GM23338 (cell line): ENCODE data around the gene THAP8. TPM values are rescaled to one million over a fixed set of nuclear protein-coding genes. Genes with fewer than 3 reads are reported as not detected.
"Not testable (repeated sequence)": the region's sequence is repeated elsewhere in the genome, so short reads cannot be mapped to it uniquely, and the experiment has no call there.

ENCODE experiments used
- ATAC-seq: fragments of 200-7000 bp; cut with Tn5 transposase; 3 replicates; pipeline ENCODE4 v1.9.1; 2020
- DNase-seq: peaks from one replicate; pipeline ENCODE4 v3.0.0-alpha.2; 2015; ENCODE audit warnings: low spot score
- H2AFZ ChIP-seq: fragments of 200-600 bp; sonication (generic); 2 replicates; pipeline ENCODE4 v1.8.0; 2016; ENCODE audit warnings: antibody characterized with exemption, mild to moderate bottlenecking, moderate library complexity
- H3F3A ChIP-seq: fragments of 200-600 bp; sonication (generic); replicated peaks from 2 replicates; pipeline ENCODE4 v1.8.0; 2017; ENCODE audit warnings: antibody characterized with exemption, mixed run types, low read depth
- H3K27ac ChIP-seq: fragments of 200-600 bp; sonication (generic); 2 replicates; pipeline ENCODE4 v1.6.1; 2016; ENCODE audit warnings: low read depth
- H3K27me3 ChIP-seq: fragments of 200-600 bp; sonication (generic); 2 replicates; pipeline ENCODE4 v1.8.0; 2016; ENCODE audit warnings: mild to moderate bottlenecking, mixed run types, moderate library complexity; ENCODE audit not compliant: insufficient read depth
- H3K36me3 ChIP-seq: fragments of 200-600 bp; sonication (generic); 2 replicates; pipeline ENCODE4 v1.8.0; 2016; ENCODE audit warnings: mild to moderate bottlenecking; ENCODE audit not compliant: insufficient read depth
- H3K4me1 ChIP-seq: fragments of 200-600 bp; sonication (generic); 2 replicates; pipeline ENCODE4 v1.8.0; 2016; ENCODE audit warnings: mild to moderate bottlenecking, moderate library complexity; ENCODE audit not compliant: insufficient read depth
- H3K4me2 ChIP-seq: fragments of 200-600 bp; sonication (generic); 2 replicates; pipeline ENCODE4 v1.7.1; 2017; ENCODE audit warnings: mixed run types
- H3K4me3 ChIP-seq: fragments of 200-600 bp; sonication (generic); 2 replicates; pipeline ENCODE4 v1.6.1; 2016; ENCODE audit warnings: mixed run types
- H3K79me2 ChIP-seq: fragments of 200-600 bp; sonication (generic); replicated peaks from 2 replicates; pipeline ENCODE4 v1.8.0; 2017; ENCODE audit warnings: mild to moderate bottlenecking; ENCODE audit not compliant: insufficient read depth
- H3K9me2 ChIP-seq: fragments of 200-600 bp; sonication (generic); 2 replicates; pipeline ENCODE4 v1.8.0; 2017; ENCODE audit not compliant: insufficient read depth
- H4K20me1 ChIP-seq: fragments of 200-600 bp; sonication (generic); replicated peaks from 2 replicates; pipeline ENCODE4 v1.8.0; 2017; ENCODE audit warnings: mild to moderate bottlenecking; ENCODE audit not compliant: insufficient read depth
- H3K27ac Mint-ChIP-seq: 2 replicates; pipeline ENCODE4 v1.8.0; 2020; ENCODE audit warnings: inconsistent platforms, mild to moderate bottlenecking, moderate library complexity, mixed read lengths
- H3K27me3 Mint-ChIP-seq: 3 replicates; pipeline ENCODE4 v1.8.0; 2022; ENCODE audit warnings: low read depth, mild to moderate bottlenecking, moderate library complexity, mixed read lengths, inconsistent platforms; ENCODE audit not compliant: insufficient read depth, poor library complexity
- H3K36me3 Mint-ChIP-seq: 3 replicates; pipeline ENCODE4 v1.8.0; 2021; ENCODE audit warnings: low read depth, mild to moderate bottlenecking, inconsistent platforms, moderate library complexity, mixed read lengths
- H3K4me1 Mint-ChIP-seq: 3 replicates; pipeline ENCODE4 v1.8.0; 2020; ENCODE audit warnings: mild to moderate bottlenecking, inconsistent platforms, mixed read lengths
- H3K4me3 Mint-ChIP-seq: 3 replicates; pipeline ENCODE4 v1.8.0; 2021; ENCODE audit warnings: moderate library complexity, mild to moderate bottlenecking, inconsistent platforms, mixed read lengths
- H3K9me3 Mint-ChIP-seq: 3 replicates; pipeline ENCODE4 v1.8.0; 2020; ENCODE audit warnings: moderate library complexity, mild to moderate bottlenecking, inconsistent platforms, mixed read lengths
- CREB1 ChIP-seq: fragments of 250-450 bp; sonication (Bioruptor Pico); IDR thresholded peaks from 2 replicates; pipeline ENCODE4 v1.5.0; 2020; ENCODE audit warnings: low read depth, mild to moderate bottlenecking, moderate library complexity
- EZH2 ChIP-seq: fragments of 200-600 bp; sonication (generic); IDR thresholded peaks from one replicate; pipeline ENCODE4 v1.8.0; 2017; ENCODE audit warnings: antibody characterized with exemption, mild to moderate bottlenecking, low read depth; ENCODE audit not compliant: unreplicated experiment
- JUNB ChIP-seq: IDR thresholded peaks from one replicate; pipeline ENCODE4 v1.6.1; 2016; ENCODE audit warnings: antibody characterized with exemption; ENCODE audit not compliant: unreplicated experiment
- NANOG ChIP-seq: IDR thresholded peaks from 2 replicates; pipeline ENCODE4 v1.6.1; 2016; ENCODE audit warnings: antibody characterized with exemption, borderline replicate concordance
- POLR2AphosphoS5 ChIP-seq: IDR thresholded peaks from 2 replicates; pipeline ENCODE4 v1.6.1; 2016; ENCODE audit warnings: antibody characterized with exemption, low read depth
- STAT1 ChIP-seq: IDR thresholded peaks from one replicate; pipeline ENCODE4 v1.6.1; 2016; ENCODE audit warnings: antibody characterized with exemption; ENCODE audit not compliant: unreplicated experiment
- ZNF114 ChIP-seq: fragments of 250-450 bp; sonication (Bioruptor Pico); IDR thresholded peaks from 2 replicates; pipeline ENCODE4 v1.5.0; 2020; ENCODE audit warnings: mild to moderate bottlenecking, moderate library complexity
- ZNF331 ChIP-seq: fragments of 250-450 bp; sonication (Bioruptor Pico); IDR thresholded peaks from 2 replicates; pipeline ENCODE4 v1.5.0; 2020; ENCODE audit warnings: low read depth, mild to moderate bottlenecking, moderate library complexity
- ZNF462 ChIP-seq: fragments of 250-450 bp; sonication (Bioruptor Pico); IDR thresholded peaks from 2 replicates; pipeline ENCODE4 v1.5.0; 2020; ENCODE audit warnings: mild to moderate bottlenecking, moderate library complexity
- polyA plus RNA-seq: library from polyadenylated mRNA; unstranded; fragments of >200 nt; fragmentation: Nextera tagmentation; extraction: Ambion mirVana; gene quantifications from 2 replicates; pipeline ENCODE4 v1.2.1, GENCODE V29; 2016
- total RNA-seq: library from RNA; depleted of rRNA; stranded (reverse); fragments of >200 nt; shearing (Covaris generic); gene quantifications from 2 replicates; pipeline ENCODE4 v1.2.3, GENCODE V29; 2014

The THAP8 gene
- total and polyA plus RNA-seq, 2 experiments from 2014 or later: 12.7 to 13.7 TPM

DNA sequence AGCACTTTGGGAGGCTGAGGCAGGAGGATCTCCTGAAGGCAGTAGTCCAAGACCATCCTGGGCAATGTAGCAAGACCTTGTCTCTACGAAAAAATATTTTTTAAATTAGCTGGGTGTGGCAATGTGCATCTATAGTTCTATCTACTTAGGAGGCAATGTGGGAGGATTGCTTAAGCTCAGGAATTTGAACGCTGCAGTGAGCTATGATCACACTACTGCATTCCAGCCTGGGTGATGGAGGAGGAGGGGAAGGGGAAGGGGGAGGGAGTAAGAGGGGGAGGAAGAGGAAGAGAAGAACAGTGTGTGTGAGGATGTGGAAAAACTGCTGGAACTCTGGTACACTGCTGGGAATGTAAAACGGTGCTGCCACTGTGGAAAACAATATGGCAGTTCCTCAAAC lies 12.3 kb downstream of the THAP8 start:
- H3K9me2 ChIP-seq: 0 out of 2 replicates have a peak, but pooled peaks cover 2% of the 10 kb centered on the region
- H3K27me3 Mint-ChIP-seq: peaks cover 5% of the 10 kb centered on the region
- no peak for TF ChIP-seq ZNF114 (CRISPR knock-in tag)
- TF ChIP-seq CREB1 (CRISPR knock-in tag): no peak
- no peak for TF ChIP-seq EZH2
- TF ChIP-seq STAT1: no peak
- TF ChIP-seq POLR2AphosphoS5: no peak
- no peak for TF ChIP-seq NANOG
- TF ChIP-seq JUNB: no peak
- TF ChIP-seq ZNF462 (CRISPR knock-in tag): no peak
- TF ChIP-seq ZNF331 (CRISPR knock-in tag): no peak
- ATAC-seq (peak; percentile 77), DNase-seq (peak; percentile 57)
- peaks cover 13% of the 10 kb centered on the region; the same call in 2 of the 3 replicates for H3K4me1 Mint-ChIP-seq
- no peaks in the 10 kb centered on the region for H3K36me3 ChIP-seq
- H3K4me3 ChIP-seq: no peak overlapping the region
- 0 out of 3 replicates have a peak, but pooled peaks cover 3% of the 10 kb centered on the region for H3K36me3 Mint-ChIP-seq
- H3F3A ChIP-seq: 0 out of 2 replicates have a peak, but pooled peaks cover 3% of the 10 kb centered on the region
- no peak overlapping the region for H3K4me3 Mint-ChIP-seq
- H3K27ac Mint-ChIP-seq: no peak overlapping the region
- peaks cover 12% of the 10 kb centered on the region for H3K4me1 ChIP-seq
- H3K27ac ChIP-seq: peak overlapping the region; percentile 81
- no peaks in the 10 kb centered on the region for H3K27me3 ChIP-seq
- H3K4me2 ChIP-seq: peak overlapping the region; percentile 46; the same call in 1 of the 2 replicates
- peaks cover 5% of the 10 kb centered on the region; the same call in 1 of the 2 replicates for H4K20me1 ChIP-seq
- H3K79me2 ChIP-seq: no peaks in the 10 kb centered on the region
- H2AFZ ChIP-seq: no peak overlapping the region
- no peaks in the 10 kb centered on the region for H3K9me3 Mint-ChIP-seq

GRCh38 chr19:36041092-36041491 lies 13.0 kb downstream of the THAP8 start:
- DNase-seq, ATAC-seq, H2AFZ ChIP-seq, H3F3A ChIP-seq, H3K27me3 ChIP-seq, H4K20me1 ChIP-seq, H3K4me3 ChIP-seq, H3K9me3 Mint-ChIP-seq, H3K4me2 ChIP-seq, H3K79me2 ChIP-seq, H3K36me3 Mint-ChIP-seq, H3K9me2 ChIP-seq, H3K4me3 Mint-ChIP-seq, H3K36me3 ChIP-seq, H3K27me3 Mint-ChIP-seq: not testable (repeated sequence)
- H3K4me1 Mint-ChIP-seq: peaks cover 13% of the 10 kb centered on the region; the same call in 2 of the 3 replicates
- H3K27ac ChIP-seq: peak overlapping the region; percentile 81
- peak overlapping the region; percentile 42 for H3K27ac Mint-ChIP-seq
- peaks cover 12% of the 10 kb centered on the region for H3K4me1 ChIP-seq
